KMS-11 (cell line): ENCODE results near the gene OR2AK2.

Experiments
- H2AFZ ChIP-seq: fragments of 200-600 bp; sonication (generic); 2 replicates; pipeline ENCODE4 v1.6.1; 2016; ENCODE audit warnings: antibody characterized with exemption, mixed run types, low read depth
- H3K27ac ChIP-seq: fragments of 200-600 bp; sonication (generic); 2 replicates; pipeline ENCODE4 v1.6.1; 2016; ENCODE audit warnings: mild to moderate bottlenecking, mixed run types
- H3K27me3 ChIP-seq: fragments of 200-600 bp; sonication (generic); 2 replicates; pipeline ENCODE4 v1.6.1; 2017; ENCODE audit warnings: mild to moderate bottlenecking, low read depth, mixed run types, moderate library complexity; ENCODE audit not compliant: insufficient read depth
- H3K36me3 ChIP-seq: fragments of 200-600 bp; sonication (generic); 2 replicates; pipeline ENCODE4 v1.6.1; 2017; ENCODE audit warnings: mild to moderate bottlenecking, mixed run types; ENCODE audit not compliant: insufficient read depth
- H3K4me1 ChIP-seq: fragments of 200-600 bp; sonication (generic); 2 replicates; pipeline ENCODE4 v1.6.1; 2016; ENCODE audit warnings: mild to moderate bottlenecking, low read depth, mixed run types; ENCODE audit not compliant: poor library complexity, severe bottlenecking
- H3K4me2 ChIP-seq: fragments of 200-600 bp; sonication (generic); 2 replicates; pipeline ENCODE4 v1.7.0; 2016; ENCODE audit warnings: mild to moderate bottlenecking, mixed run types
- H3K4me3 ChIP-seq: fragments of 200-600 bp; sonication (generic); IDR thresholded peaks from 2 replicates; pipeline ENCODE4 v1.6.1; 2017; ENCODE audit warnings: low read depth, low read length, mixed read lengths; ENCODE audit not compliant: insufficient read depth
- H3K79me2 ChIP-seq: fragments of 200-600 bp; sonication (generic); 2 replicates; pipeline ENCODE4 v1.6.1; 2016; ENCODE audit warnings: low read depth, mixed run types; ENCODE audit not compliant: insufficient read depth
- H3K9ac ChIP-seq: fragments of 200-600 bp; sonication (generic); 2 replicates; pipeline ENCODE4 v1.6.1; 2016; ENCODE audit warnings: mild to moderate bottlenecking, mixed run types
- H4K20me1 ChIP-seq: fragments of 200-600 bp; sonication (generic); 2 replicates; pipeline ENCODE4 v1.6.1; 2016; ENCODE audit warnings: mild to moderate bottlenecking, mixed run types; ENCODE audit not compliant: insufficient read depth
- CTCF ChIP-seq: fragments of 200-600 bp; sonication (generic); conservative IDR thresholded peaks from 2 replicates; pipeline ENCODE4 v1.6.1; 2017; ENCODE audit warnings: low read depth, mild to moderate bottlenecking, antibody characterized with exemption, low read length, moderate library complexity, mixed read lengths

The OR2AK2 gene

GRCh38 chr1:247942624-247943023 is 22.4 kb upstream of the OR2AK2 start:
- Histone ChIP-seq H3K9ac (no peak overlapping the region), H3K27ac (no peak overlapping the region), H3K27me3 (no peaks in the 10 kb centered on the region), H3K4me3 (no peak overlapping the region), H2AFZ (no peak overlapping the region), H4K20me1 (no peaks in the 10 kb centered on the region), H3K4me2 (no peak overlapping the region), H3K36me3 (no peaks in the 10 kb centered on the region), H3K4me1 (no peaks in the 10 kb centered on the region), H3K79me2 (no peaks in the 10 kb centered on the region)
- TF ChIP-seq CTCF = no peak

- no peaks in the 10 kb centered on the region for H4K20me1 ChIP-seq
- no peaks in the 10 kb centered on the region for H3K36me3 ChIP-seq
- H3K4me1 ChIP-seq = no peaks in the 10 kb centered on the region
- no peak within 1 kb of the TSS for H3K4me3 ChIP-seq
- H3K9ac ChIP-seq = no peak within 1 kb of the TSS
- no peak within 1 kb of the TSS for H2AFZ ChIP-seq
- H3K27me3 ChIP-seq = no peaks in the 10 kb centered on the region
- TF ChIP-seq CTCF = no peak
- no peaks in the 10 kb centered on the region for H3K79me2 ChIP-seq
- no peak within 1 kb of the TSS for H3K27ac ChIP-seq
- H3K4me2 ChIP-seq = no peak within 1 kb of the TSS
Measured at GRCh38 chr1:247948558-247948957, 16.5 kb upstream of the OR2AK2 start, which contains the start of gene OR2L8. Gene OR2L8 (plus strand): TSS chr1:247948858. CDS start chr1:247948858, 0 bp downstream.

GRCh38 chr1:247953408-247953807 is 11.6 kb upstream of the OR2AK2 start:
- H4K20me1 ChIP-seq = no peaks in the 10 kb centered on the region
- no peak overlapping the region for H3K4me2 ChIP-seq
- H3K36me3 ChIP-seq = no peaks in the 10 kb centered on the region
- no peak overlapping the region for H3K27ac ChIP-seq
- H3K4me1 ChIP-seq = no peaks in the 10 kb centered on the region
- no peaks in the 10 kb centered on the region for H3K79me2 ChIP-seq
- H3K27me3 ChIP-seq = no peaks in the 10 kb centered on the region
- H2AFZ ChIP-seq = no peak overlapping the region
- no peak for TF ChIP-seq CTCF
- H3K9ac ChIP-seq = no peak overlapping the region
- no peak overlapping the region for H3K4me3 ChIP-seq

- H3K36me3 ChIP-seq = no peaks in the 10 kb centered on the region
- H3K9ac ChIP-seq = no peak overlapping the region
- H3K4me3 ChIP-seq = no peak overlapping the region
- no peaks in the 10 kb centered on the region for H3K27me3 ChIP-seq
- no peaks in the 10 kb centered on the region for H4K20me1 ChIP-seq
- no peak overlapping the region for H2AFZ ChIP-seq
- H3K4me2 ChIP-seq = no peak overlapping the region
- H3K79me2 ChIP-seq = no peaks in the 10 kb centered on the region
- no peak overlapping the region for H3K27ac ChIP-seq
- no peaks in the 10 kb centered on the region for H3K4me1 ChIP-seq
- no peak for TF ChIP-seq CTCF
Measured at GRCh38 chr1:247961791-247962190, 3.2 kb upstream of the OR2AK2 start.
